NCI-H2171 (cell line): ENCODE data around the gene GPRASP2.
"Not testable (repeated sequence)": the region's sequence is repeated elsewhere in the genome, so short reads cannot be mapped to it uniquely, and the experiment has no call there.

Source experiments
- DNase-seq: peaks from one replicate; lab custom pipeline; 2025; lab: John Stamatoyannopoulos, UW

GPRASP2 gene

DNA sequence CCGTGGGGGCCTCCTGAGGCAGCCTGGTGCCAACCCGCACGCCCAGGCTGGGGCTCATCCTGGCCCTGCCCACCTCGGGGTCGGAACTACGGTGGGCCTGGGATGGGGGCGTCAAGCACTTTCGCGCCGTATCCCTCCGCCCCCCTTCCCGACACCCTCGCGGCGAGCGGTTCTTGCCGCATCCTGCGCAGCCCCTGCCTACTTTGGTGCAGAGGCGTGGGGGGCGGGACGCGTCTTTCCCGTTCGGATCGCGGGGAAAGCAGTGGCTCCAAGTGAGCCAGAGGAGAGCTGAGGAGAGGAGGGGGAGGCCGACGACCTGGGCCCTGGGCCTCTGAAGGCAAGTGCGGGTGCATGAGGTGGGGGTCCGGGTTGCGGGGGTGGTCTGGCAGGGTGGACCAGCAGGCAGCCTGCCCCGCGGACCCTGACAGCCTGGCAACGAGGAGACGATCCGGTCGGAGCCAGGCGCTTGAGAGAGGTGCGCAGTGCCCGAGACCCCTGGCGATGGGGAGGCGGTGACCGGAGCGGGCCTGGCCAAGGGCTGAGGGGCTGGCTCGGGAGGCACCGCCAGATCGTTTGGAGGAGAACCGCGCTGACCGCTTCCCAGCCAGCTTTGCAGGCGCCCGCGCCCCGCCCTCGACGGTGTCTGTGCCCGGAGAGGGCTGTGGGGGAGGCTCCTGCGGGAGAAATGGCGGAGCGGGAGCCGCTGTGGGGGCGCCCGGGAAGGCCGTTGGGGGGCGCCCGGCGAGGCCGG lies at the start of gene GPRASP2:
TSS of gene GPRASP2 (plus strand) at position 233 of the 751 bp plus-strand sequence. CDS start 2,422 bp downstream, outside the sequence.
- DNase-seq = peak; percentile 1

DNA sequence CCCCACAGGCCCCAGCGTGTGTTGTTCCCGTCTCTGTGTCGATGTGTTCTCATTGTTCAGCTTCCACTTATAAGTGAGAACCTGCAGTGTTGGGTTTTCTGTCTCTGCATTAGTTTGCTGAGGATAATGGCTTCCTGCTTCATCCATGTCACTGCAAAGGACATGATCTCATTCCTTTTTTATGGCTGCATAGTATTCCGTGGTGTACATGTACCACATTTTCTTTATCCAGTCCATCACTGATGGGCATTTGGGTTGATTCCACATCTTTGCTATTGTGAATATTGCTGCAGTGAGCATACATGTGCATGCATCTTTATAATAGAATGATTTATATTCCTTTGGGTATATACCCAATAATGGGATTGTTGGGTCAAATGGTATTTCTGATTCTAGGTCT lies 48.4 kb upstream of the GPRASP2 start:
- DNase-seq = not testable (repeated sequence)

DNA sequence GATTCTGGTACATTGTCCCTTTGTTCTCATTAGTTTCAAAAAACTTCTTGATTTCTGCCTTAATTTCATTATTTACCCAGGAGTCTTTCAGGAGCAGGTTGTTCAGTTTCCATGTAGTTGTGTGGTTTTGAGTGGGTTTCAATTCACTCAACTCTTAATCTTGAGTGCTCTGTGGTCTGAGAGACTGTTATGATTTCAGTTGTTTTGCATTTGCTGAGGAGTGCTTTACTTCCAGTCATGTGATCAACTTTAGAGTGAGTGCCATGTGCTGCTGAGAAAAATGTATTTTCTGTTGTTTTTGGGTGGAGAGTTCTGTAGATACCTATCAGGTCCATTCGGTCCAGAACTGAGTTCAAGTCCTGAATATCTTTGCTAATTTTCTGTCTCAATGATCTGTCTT lies 45.2 kb upstream of the GPRASP2 start:
- not testable (repeated sequence) for DNase-seq

GRCh38 chrX:102669526-102669925 lies 42.7 kb upstream of the GPRASP2 start:
- no peak for DNase-seq

DNA sequence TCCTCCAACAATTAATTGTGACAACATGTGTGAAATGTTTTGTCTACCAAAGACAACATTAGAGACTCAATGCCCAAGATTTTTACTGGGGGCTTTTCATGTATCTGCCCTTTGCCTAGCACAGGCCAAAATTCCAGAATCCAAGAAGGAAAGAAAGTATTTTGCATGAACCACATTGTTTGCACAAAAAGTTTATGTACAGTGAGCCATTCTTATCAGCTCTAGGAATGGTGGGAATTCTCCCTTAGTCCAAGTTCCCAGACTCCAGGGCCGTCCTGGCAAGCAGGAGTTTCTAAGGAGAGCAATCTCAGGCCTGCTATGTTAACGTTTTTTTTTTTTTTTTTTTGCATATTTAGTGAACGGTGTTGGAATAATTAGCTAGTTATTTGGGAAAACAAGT lies 39.4 kb upstream of the GPRASP2 start:
- no peak for DNase-seq

DNA sequence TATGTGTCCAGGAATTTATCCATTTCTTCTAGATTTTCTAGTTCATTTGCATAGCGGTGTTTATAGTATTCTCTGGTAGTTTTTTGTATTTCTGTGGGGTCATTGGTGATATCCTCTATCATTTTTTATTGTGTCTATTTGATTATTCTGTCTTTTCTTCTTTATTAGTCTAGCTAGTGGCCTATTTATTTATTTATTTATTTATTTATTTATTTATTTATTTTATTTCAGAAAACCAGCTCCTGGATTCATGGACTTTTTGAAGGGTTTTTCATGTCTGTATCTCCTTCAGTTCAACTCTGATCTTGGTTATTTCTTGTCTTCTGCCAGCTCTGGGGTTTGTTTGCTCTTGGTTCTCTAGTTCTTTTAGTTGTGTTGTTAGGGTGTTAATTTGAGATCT lies 34.8 kb upstream of the GPRASP2 start:
- not testable (repeated sequence) for DNase-seq

- no peak for DNase-seq
These were observed 27.3 kb upstream of the GPRASP2 start for GRCh38 chrX:102684772-102685520.

- DNase-seq = no peak
These were observed 17.5 kb upstream of the GPRASP2 start for GRCh38 chrX:102694749-102695148.

- DNase-seq = no peak
These were observed 15.9 kb upstream of the GPRASP2 start for GRCh38 chrX:102696306-102696705.

- DNase-seq = no peak
These were observed 14.8 kb upstream of the GPRASP2 start for GRCh38 chrX:102697494-102697893.

- DNase-seq = no peak
These were observed 3.3 kb upstream of the GPRASP2 start for GRCh38 chrX:102708900-102709299.

GRCh38 chrX:102711872-102712215 lies 404 bp upstream of the GPRASP2 start:
- no peak for DNase-seq

DNA sequence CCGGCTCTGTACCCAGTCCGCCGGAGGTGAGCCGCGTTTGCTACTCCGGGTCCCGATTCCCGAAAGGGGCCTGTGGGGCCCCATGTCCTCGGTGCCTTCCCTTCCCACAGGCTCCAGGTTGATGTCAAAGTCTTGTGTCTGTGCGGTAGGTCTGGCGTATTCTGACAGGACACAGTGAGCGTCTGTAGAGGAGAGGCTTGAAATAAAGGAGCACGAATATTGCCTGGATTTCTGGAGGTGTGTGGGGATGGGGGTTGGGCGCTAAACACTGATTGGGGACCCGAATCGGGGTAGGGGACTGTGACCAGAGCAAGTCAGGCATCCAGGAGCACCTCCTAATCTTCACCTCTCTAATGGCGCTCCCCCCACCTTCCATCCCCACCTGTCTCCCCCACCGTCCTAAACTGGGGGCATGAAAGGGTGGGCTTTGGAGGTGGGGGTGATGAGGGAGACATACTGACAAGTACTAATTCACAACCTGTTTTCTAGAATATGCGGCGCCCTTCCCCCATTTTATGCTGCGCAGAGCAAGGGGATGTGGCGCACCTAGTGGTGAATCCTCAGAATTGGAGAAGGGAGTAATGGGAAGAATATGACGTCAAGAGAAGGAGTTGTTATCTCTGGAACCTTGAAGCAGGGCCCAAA lies 855 bp downstream of the GPRASP2 start:
- DNase-seq = peak; percentile 2

DNA sequence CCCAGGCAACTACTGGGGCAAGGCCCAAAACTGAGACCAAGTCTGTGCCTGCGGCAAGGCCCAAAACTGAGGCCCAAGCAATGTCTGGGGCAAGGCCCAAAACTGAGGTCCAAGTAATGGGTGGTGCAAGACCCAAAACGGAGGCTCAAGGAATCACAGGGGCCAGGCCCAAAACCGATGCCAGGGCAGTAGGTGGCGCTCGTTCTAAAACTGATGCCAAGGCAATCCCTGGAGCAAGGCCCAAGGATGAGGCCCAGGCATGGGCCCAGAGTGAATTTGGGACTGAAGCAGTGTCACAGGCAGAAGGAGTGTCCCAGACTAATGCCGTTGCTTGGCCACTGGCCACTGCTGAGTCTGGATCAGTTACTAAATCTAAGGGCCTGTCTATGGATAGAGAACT lies 2.7 kb downstream of the GPRASP2 start:
- no peak for DNase-seq

DNA sequence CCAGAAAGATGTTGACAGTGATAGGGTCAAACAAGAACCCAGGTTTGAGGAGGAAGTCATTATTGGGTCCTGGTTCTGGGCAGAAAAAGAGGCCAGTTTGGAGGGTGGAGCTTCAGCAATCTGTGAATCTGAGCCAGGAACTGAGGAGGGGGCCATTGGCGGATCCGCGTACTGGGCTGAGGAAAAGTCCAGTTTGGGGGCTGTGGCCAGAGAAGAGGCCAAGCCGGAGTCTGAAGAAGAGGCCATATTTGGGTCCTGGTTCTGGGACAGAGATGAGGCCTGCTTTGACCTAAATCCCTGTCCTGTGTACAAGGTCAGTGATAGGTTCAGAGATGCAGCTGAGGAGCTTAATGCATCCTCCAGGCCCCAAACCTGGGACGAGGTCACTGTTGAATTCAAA lies 3.7 kb downstream of the GPRASP2 start:
- DNase-seq = no peak

DNA sequence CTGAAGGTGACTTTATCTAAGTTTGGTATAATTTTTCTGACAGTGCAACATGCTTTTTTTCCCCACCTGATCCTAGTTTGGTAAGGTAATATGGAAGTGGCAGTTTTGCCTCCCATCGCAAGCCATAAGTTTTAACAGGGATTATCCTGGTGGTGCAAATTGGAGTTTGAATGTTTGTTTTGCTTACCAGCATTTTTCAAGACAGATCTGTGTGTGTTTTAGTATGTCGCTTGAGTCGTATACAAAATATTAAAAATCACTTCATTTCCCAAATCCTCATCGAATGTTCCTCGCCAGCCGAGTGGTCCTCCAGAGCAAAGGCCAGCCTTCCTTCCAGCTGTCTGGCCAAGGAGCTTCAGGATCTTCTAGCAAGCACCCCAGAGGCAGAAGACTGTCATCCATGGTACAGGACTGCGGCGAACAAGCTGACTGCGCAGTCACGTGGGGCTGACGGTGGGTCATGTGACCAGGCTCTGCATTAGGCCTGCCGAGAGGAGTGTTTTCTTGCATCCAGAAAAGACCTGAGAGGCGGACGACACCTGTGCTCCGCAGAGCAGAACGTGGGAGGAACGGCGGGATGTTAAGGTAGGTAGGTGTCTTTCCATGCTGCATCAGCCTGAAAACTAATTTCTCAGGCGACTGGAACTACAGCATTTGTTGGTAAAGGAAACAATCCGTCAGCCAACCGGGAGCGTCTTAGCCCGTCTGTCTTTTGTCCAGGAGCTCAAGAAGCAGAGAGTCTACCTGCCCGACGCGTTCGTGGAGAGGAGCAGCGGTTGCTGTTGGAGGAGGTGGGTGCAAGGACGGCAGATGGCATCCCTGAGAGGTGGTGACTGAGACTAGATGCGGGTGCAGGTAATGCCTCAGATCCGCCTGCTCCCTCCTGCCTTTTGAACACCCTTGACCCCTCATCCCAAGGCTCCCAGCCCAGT lies 8.3 kb downstream of the GPRASP2 start, which contains the start of gene GPRASP3:
TSS of gene GPRASP3 (plus strand) at position 507 of the 932 bp plus-strand sequence. CDS start 28,253 bp downstream, outside the sequence.
- DNase-seq = peak; percentile 24

DNA sequence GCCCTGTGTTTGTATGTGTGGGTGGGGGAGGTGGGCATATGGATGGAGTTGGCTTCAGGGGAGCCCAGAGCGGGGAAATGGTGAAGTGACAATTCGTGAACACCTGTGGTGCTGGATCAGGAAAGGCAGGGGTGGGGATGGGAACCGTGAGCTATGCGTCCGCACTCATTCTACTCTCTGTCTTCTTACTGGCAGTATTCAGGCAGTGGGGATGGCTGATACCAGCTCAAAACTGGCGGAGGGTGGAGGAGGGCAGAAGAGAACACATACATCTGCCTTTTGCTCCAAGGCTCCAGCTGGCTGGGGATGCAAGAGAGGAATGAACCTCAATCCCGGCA lies 8.9 kb downstream of the GPRASP2 start:
- DNase-seq = not testable (repeated sequence)

DNA sequence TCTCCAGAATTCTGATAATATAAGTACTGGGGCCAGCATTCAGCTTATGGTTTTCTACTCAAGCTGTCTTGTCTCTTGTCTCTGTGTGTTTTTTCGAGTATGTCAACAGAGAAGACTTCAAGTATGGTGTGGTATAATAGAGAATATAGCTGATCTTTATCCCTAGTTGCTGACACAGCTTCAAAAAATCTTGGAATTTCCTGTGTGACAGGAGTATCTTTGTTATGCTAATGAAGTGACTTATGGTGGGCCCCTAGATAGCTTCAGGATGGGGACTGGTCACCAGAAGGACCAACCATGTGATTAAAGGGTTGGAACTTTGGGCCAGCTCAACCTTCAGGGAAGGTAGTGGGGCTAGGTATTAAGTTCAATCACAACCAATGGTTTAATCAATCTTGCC lies 11.2 kb downstream of the GPRASP2 start:
- DNase-seq = no peak

DNA sequence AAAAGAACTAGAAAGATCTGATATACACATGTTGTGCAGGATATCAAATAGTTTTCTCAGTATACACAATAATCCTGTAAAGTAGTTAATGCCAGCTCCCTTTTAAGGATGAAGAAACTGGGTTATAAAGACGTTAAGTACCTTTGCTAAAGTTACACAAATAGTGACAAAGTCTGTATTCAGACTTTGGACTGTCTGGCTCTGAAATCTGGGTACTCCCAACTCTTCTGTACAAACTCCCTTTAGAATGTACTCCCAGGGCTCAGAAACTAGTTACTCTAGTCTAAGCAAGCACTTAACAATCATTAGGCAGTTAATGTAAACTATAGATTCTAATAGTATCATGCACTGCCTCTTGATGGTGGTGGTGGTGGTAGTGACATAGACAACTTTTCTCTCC lies 15.5 kb downstream of the GPRASP2 start:
- no peak for DNase-seq

GRCh38 chrX:102728646-102729045 lies 16.4 kb downstream of the GPRASP2 start:
- no peak for DNase-seq

GRCh38 chrX:102739657-102740056 lies 27.4 kb downstream of the GPRASP2 start:
- DNase-seq = peak; percentile 55

- DNase-seq = no peak
These were observed 32.1 kb downstream of the GPRASP2 start for GRCh38 chrX:102744307-102744706.
